GM23248 (cell line): ENCODE data around the gene LYPD3. TPM values are rescaled to one million over a fixed set of nuclear protein-coding genes. Genes with fewer than 3 reads are reported as not detected.
"Not testable (repeated sequence)": the region's sequence is repeated elsewhere in the genome, so short reads cannot be mapped to it uniquely, and the experiment has no call there.

Experiments used
- DNase-seq: peaks from one replicate; pipeline ENCODE4 v3.0.0-alpha.2; 2015
- H2AFZ ChIP-seq: fragments of 200-600 bp; sonication (generic); 2 replicates; pipeline ENCODE4 v1.6.1; 2016; ENCODE audit warnings: antibody characterized with exemption
- H3F3A ChIP-seq: fragments of 200-600 bp; sonication (generic); 2 replicates; pipeline ENCODE4 v1.6.1; 2016; ENCODE audit warnings: mild to moderate bottlenecking, antibody characterized with exemption, mixed run types; ENCODE audit not compliant: insufficient read depth
- H3K27ac ChIP-seq: fragments of 200-600 bp; sonication (generic); 2 replicates; pipeline ENCODE4 v1.5.1; 2016; ENCODE audit warnings: mild to moderate bottlenecking
- H3K27me3 ChIP-seq: fragments of 200-600 bp; sonication (generic); replicated peaks from 2 replicates; pipeline ENCODE4 v1.6.1; 2016; ENCODE audit warnings: mild to moderate bottlenecking; ENCODE audit not compliant: insufficient read depth
- H3K36me3 ChIP-seq: fragments of 200-600 bp; sonication (generic); 2 replicates; pipeline ENCODE4 v1.6.1; 2016; ENCODE audit warnings: low read depth, mild to moderate bottlenecking
- H3K4me1 ChIP-seq: fragments of 200-600 bp; sonication (generic); 2 replicates; pipeline ENCODE4 v1.6.1; 2016; ENCODE audit warnings: mild to moderate bottlenecking; ENCODE audit not compliant: insufficient read depth
- H3K4me2 ChIP-seq: fragments of 200-600 bp; sonication (generic); one replicate; pipeline ENCODE4 v1.6.1; 2016; ENCODE audit warnings: mild to moderate bottlenecking; ENCODE audit not compliant: unreplicated experiment
- H3K4me3 ChIP-seq: fragments of 200-600 bp; sonication (generic); 2 replicates; pipeline ENCODE4 v1.5.1; 2016; ENCODE audit warnings: mild to moderate bottlenecking
- H3K79me2 ChIP-seq: fragments of 200-600 bp; sonication (generic); 2 replicates; pipeline ENCODE4 v1.6.1; 2016; ENCODE audit warnings: mild to moderate bottlenecking; ENCODE audit not compliant: insufficient read depth
- H3K9ac ChIP-seq: fragments of 200-600 bp; sonication (generic); 2 replicates; pipeline ENCODE4 v1.6.1; 2016; ENCODE audit warnings: mild to moderate bottlenecking
- H3K9me2 ChIP-seq: fragments of 200-600 bp; sonication (generic); 2 replicates; pipeline ENCODE4 v1.6.1; 2016; ENCODE audit warnings: mixed run types, mild to moderate bottlenecking, moderate library complexity; ENCODE audit not compliant: insufficient read depth
- H3K9me3 ChIP-seq: fragments of 200-600 bp; sonication (generic); one replicate; pipeline ENCODE4 v1.6.1; 2017; ENCODE audit warnings: low read depth
- H4K20me1 ChIP-seq: fragments of 200-600 bp; sonication (generic); 2 replicates; pipeline ENCODE4 v1.6.0; 2016; ENCODE audit not compliant: insufficient read depth
- EZH2 ChIP-seq: fragments of 200-600 bp; sonication (generic); IDR thresholded peaks from 2 replicates; pipeline ENCODE4 v1.6.1; 2018; ENCODE audit warnings: antibody characterized with exemption, mild to moderate bottlenecking; ENCODE audit not compliant: insufficient read depth, poor library complexity, severe bottlenecking
- EZH2phosphoT487 ChIP-seq: fragments of 200-600 bp; sonication (generic); IDR thresholded peaks from 2 replicates; pipeline ENCODE4 v1.6.1; 2018; ENCODE audit warnings: antibody characterized with exemption, moderate library complexity, mild to moderate bottlenecking, low read depth; ENCODE audit not compliant: insufficient read depth
- WGBS, 2 experiments: methylation state at CpG; one replicate each; pipeline ENCODE4 v1.1.6; 2015 to 2017; ENCODE audit warnings: low lambda C conversion rate in 2 of 2, low coverage in 1 of 2; ENCODE audit errors: missing lambda C conversion rate in 2 of 2; 5-methylcytosine and 5-hydroxymethylcytosine counted together
- in situ Hi-C: fragments of 300-500 bp; cut with MboI; formaldehyde crosslinking; loops from 2 replicates; pipeline ENCODE4 v1.15.0; 2020
- polyA plus RNA-seq: library from polyadenylated mRNA; unstranded; fragments of >200 nt; fragmentation: Nextera tagmentation; extraction: Ambion mirVana; gene quantifications from 2 replicates; pipeline ENCODE4 v1.2.1, GENCODE V29; 2016
- total RNA-seq: library from RNA; depleted of rRNA; stranded (reverse); fragments of >200 nt; shearing (Covaris generic); gene quantifications from 2 replicates; pipeline ENCODE4 v1.2.3, GENCODE V29; 2014; rRNA removed

Gene LYPD3
- total RNA-seq (not detected in 2 replicates), polyA plus RNA-seq (0.22 and 0.28 TPM in 2 replicates)

DNA sequence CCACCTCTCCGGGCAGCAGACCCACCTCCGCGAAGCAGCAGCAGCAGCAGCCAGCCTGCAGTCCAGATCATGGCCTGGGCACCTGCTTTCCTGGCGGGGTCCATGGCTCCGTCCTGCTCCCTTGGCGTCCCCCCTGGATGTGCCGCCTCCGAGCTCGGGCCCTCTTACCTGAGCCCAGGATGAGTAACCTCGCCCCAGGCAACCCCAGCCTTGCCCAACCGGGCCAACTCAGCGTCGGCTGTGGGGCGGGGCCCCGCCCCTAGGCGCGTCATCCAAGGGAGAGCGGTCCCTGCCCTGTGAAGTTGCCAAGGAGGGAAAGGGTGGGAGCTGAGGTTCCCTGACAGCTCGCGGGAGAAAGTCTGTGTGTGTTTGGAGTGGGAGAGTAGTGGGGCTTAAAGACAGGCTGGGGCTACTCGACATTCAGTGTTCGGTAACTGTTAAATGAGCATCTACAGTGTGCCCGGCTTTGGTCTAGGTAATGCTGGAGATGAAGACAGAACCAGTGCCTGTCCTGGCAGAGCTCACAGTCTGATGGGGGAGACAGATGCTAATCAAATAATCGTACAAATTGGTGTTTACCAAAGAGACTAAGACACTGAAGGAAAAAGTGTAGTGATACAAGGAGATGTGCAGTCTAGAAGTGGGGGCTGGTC, at the start of gene LYPD3:
Gene LYPD3, minus strand, starts transcription at position 141 of the 653 bp plus-strand sequence. Its CDS starts 37 bp downstream, at position 104.
- Histone ChIP-seq H4K20me1 (no peaks in the 10 kb centered on the region), H3K4me2 (no peak within 1 kb of the TSS), H3K4me3 (no peak within 1 kb of the TSS), H3K36me3 (no peaks in the 10 kb centered on the region), H3K4me1 (peaks cover 7% of the 10 kb centered on the region; the same call in 1 of the 2 replicates), H3K79me2 (no peaks in the 10 kb centered on the region), H3K27me3 (no peaks in the 10 kb centered on the region), H3K9ac (no peak within 1 kb of the TSS), H3F3A (peaks cover 7% of the 10 kb centered on the region), H2AFZ (peak within 1 kb of the TSS; percentile 92), H3K9me2 (no peaks in the 10 kb centered on the region), H3K9me3 (no peaks in the 10 kb centered on the region), H3K27ac (no peak within 1 kb of the TSS)
- in situ Hi-C loops: no loop called here
- TF ChIP-seq EZH2 (no peak), EZH2phosphoT487 (no peak)
- WGBS, 2 experiments: 21 to 22% methylated on average over 24 of the region's 24 CpGs
- DNase-seq: peak; percentile 82

DNA sequence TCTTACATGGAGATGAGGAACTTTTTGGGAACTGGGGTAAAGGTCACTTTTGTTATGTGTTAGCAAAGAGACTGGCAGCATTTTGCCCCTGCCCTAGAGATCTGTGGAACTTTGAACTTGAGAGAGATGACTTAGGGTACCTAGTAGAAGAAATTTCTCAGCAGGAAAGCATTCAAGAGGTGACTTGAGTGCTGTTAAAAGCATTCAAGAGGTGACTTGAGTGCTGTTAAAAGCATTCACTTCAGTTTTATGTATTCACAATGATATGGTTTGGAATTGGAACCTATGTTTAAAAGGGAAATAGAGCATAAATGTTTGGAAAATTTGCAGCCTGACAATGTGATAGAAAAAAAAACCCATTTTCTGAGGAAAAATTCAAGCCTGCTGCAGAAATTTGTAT, 47.0 kb upstream of the LYPD3 start:
- Histone ChIP-seq H3K79me2 (peaks cover 24% of the 10 kb centered on the region), H3K36me3 (peaks cover 38% of the 10 kb centered on the region)
- H3K9me3 ChIP-seq, H3K4me3 ChIP-seq, H2AFZ ChIP-seq, H3K9ac ChIP-seq, in situ Hi-C loops, H3K4me1 ChIP-seq, H3F3A ChIP-seq, H3K9me2 ChIP-seq, H3K27me3 ChIP-seq, H3K4me2 ChIP-seq, H4K20me1 ChIP-seq, H3K27ac ChIP-seq, DNase-seq: not testable (repeated sequence)

DNA sequence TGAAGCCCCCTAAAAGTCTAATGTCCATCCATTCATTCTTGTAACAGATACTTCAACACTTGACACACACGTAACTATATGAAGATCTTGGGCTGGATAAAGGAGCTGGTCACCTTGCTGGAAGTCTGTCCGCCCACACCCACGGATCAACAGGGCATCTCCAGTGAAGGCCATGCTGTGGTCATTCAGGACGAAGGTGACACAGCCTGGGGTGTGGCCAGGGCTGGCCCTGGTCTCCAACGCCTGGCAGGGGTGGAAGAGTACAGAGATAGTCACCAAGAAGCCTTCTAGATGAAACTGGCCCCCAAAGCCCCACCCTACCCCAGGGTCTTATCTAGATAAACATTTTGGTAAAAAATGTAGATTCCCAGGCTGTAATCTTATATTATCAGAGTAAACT, 45.9 kb upstream of the LYPD3 start:
- Histone ChIP-seq H3K27me3 (no peaks in the 10 kb centered on the region), H3K9me3 (no peaks in the 10 kb centered on the region), H3K4me3 (no peak overlapping the region), H3K9ac (no peak overlapping the region), H3F3A (peaks cover 8% of the 10 kb centered on the region; the same call in 1 of the 2 replicates), H3K9me2 (no peaks in the 10 kb centered on the region), H3K4me2 (no peak overlapping the region), H4K20me1 (no peaks in the 10 kb centered on the region), H3K4me1 (no peaks in the 10 kb centered on the region), H2AFZ (no peak overlapping the region), H3K79me2 (peaks cover 14% of the 10 kb centered on the region), H3K27ac (no peak overlapping the region), H3K36me3 (peaks cover 38% of the 10 kb centered on the region)
- TF ChIP-seq EZH2 (no peak), EZH2phosphoT487 (no peak)
- in situ Hi-C loops: no loop called here
- WGBS, 2 experiments: 93 to 96% methylated on average over 5 of the region's 5 CpGs
- no peak for DNase-seq

DNA sequence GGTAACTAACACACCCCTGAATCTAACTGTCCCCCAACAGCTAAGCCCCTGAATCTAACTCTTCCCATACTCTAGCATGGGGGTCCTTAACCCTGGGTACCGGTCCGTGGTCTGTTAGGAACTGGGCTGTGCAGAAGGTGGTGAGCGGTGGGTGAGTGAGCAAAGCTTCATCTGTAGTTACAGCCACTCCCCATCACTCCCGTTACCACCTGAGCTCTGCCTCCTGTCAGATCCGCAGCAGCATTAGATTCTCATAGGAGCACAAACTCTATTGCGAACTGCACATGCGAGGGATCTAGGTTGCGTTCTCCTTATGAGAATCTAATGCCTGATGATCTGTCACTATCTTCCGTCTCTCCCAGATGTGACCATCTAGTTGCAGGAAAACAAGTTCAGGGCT, 45.3 kb upstream of the LYPD3 start:
- DNase-seq: no peak
- TF ChIP-seq EZH2phosphoT487: no peak
- Histone ChIP-seq H3K36me3 (peaks cover 40% of the 10 kb centered on the region), H3K4me3 (no peak overlapping the region), H3F3A (peaks cover 14% of the 10 kb centered on the region), H3K79me2 (peaks cover 7% of the 10 kb centered on the region), H3K27ac (no peak overlapping the region), H3K9ac (no peak overlapping the region), H3K9me3 (no peaks in the 10 kb centered on the region), H3K27me3 (no peaks in the 10 kb centered on the region), H4K20me1 (no peaks in the 10 kb centered on the region), H3K9me2 (no peaks in the 10 kb centered on the region), H3K4me2 (no peak overlapping the region), H2AFZ (no peak overlapping the region), H3K4me1 (no peaks in the 10 kb centered on the region)
- in situ Hi-C loops: no loop called here
- WGBS, 2 experiments: 86 to 87% methylated on average over 9 of the region's 9 CpGs

DNA sequence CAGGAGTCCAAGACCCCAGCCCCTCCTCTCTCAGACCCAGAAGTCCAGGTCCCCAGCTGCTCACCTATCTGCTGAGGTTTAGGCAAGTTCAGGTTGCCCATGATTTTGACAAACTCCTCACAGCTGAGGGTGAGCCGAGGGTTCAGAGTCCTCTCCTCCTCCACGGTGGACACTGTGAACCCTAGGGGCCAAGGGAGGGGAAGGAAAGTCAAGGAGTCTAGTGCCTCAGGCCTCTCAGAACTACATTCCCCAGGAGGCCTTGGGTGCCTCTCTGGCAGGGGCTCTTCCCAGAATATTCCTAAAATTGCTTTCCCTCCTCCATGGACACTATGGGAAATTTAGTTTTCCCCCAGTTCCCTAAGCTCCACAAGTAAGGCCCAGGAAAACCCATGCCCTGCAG, 42.5 kb upstream of the LYPD3 start:
- H2AFZ ChIP-seq: no peak overlapping the region
- no peak overlapping the region for H3K9ac ChIP-seq
- no peaks in the 10 kb centered on the region for H3K4me1 ChIP-seq
- no peak for DNase-seq
- H3K27ac ChIP-seq: no peak overlapping the region
- WGBS, 2 experiments: 82 to 86% methylated on average over 2 of the region's 2 CpGs
- in situ Hi-C loops: no loop called here
- H3K9me2 ChIP-seq: no peaks in the 10 kb centered on the region
- no peak overlapping the region for H3K4me3 ChIP-seq
- TF ChIP-seq EZH2phosphoT487 (no peak), EZH2 (no peak)
- H3K79me2 ChIP-seq: no peaks in the 10 kb centered on the region
- H3K9me3 ChIP-seq: no peaks in the 10 kb centered on the region
- H3K4me2 ChIP-seq: no peak overlapping the region
- no peaks in the 10 kb centered on the region for H4K20me1 ChIP-seq
- H3K36me3 ChIP-seq: peaks cover 28% of the 10 kb centered on the region; the same call in 1 of the 2 replicates
- peaks cover 22% of the 10 kb centered on the region for H3F3A ChIP-seq
- H3K27me3 ChIP-seq: no peaks in the 10 kb centered on the region
